GM12874 (cell line): ENCODE data around the gene PGP.

Source experiments
- TF ChIP-seq, protein P1 (sequence below): IDR thresholded peaks from 2 replicates; pipeline ENCODE4 v1.5.1; 2011; ENCODE audit warnings: low read depth, mild to moderate bottlenecking, control low read depth, low read length, moderate library complexity; ENCODE audit not compliant: insufficient read depth

Gene PGP

GRCh38 chr16:2184962-2185361 lies 29.7 kb downstream of the PGP start:
- TF ChIP-seq, protein P1, sequence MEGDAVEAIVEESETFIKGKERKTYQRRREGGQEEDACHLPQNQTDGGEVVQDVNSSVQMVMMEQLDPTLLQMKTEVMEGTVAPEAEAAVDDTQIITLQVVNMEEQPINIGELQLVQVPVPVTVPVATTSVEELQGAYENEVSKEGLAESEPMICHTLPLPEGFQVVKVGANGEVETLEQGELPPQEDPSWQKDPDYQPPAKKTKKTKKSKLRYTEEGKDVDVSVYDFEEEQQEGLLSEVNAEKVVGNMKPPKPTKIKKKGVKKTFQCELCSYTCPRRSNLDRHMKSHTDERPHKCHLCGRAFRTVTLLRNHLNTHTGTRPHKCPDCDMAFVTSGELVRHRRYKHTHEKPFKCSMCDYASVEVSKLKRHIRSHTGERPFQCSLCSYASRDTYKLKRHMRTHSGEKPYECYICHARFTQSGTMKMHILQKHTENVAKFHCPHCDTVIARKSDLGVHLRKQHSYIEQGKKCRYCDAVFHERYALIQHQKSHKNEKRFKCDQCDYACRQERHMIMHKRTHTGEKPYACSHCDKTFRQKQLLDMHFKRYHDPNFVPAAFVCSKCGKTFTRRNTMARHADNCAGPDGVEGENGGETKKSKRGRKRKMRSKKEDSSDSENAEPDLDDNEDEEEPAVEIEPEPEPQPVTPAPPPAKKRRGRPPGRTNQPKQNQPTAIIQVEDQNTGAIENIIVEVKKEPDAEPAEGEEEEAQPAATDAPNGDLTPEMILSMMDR: no peak

DNA sequence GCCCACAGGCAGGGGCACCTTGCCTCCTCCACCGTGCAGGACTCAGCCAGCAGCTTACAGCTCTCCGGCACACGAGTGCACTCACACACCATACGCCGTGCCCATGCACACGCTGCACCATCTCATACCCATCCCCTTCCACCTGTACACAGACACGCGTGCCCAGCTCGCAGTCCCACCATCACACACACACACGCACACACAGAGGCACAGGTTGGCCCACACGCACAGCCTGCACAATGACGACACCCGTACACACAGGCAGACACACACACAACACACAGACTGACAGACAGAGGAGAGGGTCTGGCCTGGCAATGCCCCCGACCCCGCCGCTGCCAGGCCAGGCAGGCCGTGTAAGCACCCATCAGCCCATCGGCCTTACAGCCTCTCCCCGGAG lies 30.3 kb downstream of the PGP start:
- TF ChIP-seq, protein P1: no peak

DNA sequence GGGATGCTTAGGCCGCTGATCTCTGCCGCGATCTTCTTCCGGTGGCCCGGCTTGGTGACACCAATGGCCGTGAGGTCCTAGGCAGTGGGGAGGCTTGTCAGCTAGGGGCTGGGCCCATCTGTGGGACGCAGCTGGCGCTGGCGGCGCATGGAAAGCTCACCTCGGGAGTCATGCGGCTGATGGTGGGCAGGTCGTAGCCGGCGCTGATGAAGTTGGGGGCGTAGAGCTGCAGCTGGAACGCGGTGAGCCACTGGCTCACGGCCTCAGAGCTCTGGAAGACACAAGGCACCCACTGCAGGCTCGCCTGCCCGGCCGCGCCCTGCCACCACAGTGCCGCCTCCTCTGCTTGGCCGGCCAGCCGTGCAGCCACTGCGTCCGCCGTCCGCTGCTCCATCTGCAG lies 31.0 kb downstream of the PGP start:
- TF ChIP-seq, protein P1: no peak

DNA sequence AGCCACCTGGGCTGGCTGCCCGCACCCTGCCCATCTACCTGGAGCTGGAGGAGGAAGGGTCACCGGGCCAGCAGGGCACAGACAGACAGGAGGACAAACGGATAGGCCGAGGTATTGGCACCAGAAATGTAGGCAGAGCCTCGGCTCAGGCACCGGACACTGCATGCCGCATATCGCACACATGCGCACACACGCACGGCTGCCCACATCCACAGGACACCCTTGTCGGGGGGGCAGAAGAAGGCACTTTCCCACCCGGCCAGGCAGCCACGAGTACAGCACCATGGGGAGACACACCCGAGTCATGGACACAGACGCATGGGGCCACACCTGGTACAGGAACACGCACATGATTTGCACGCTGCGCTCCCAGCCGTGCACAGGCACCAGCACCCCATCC lies 32.7 kb downstream of the PGP start:
- TF ChIP-seq, protein P1: no peak

DNA sequence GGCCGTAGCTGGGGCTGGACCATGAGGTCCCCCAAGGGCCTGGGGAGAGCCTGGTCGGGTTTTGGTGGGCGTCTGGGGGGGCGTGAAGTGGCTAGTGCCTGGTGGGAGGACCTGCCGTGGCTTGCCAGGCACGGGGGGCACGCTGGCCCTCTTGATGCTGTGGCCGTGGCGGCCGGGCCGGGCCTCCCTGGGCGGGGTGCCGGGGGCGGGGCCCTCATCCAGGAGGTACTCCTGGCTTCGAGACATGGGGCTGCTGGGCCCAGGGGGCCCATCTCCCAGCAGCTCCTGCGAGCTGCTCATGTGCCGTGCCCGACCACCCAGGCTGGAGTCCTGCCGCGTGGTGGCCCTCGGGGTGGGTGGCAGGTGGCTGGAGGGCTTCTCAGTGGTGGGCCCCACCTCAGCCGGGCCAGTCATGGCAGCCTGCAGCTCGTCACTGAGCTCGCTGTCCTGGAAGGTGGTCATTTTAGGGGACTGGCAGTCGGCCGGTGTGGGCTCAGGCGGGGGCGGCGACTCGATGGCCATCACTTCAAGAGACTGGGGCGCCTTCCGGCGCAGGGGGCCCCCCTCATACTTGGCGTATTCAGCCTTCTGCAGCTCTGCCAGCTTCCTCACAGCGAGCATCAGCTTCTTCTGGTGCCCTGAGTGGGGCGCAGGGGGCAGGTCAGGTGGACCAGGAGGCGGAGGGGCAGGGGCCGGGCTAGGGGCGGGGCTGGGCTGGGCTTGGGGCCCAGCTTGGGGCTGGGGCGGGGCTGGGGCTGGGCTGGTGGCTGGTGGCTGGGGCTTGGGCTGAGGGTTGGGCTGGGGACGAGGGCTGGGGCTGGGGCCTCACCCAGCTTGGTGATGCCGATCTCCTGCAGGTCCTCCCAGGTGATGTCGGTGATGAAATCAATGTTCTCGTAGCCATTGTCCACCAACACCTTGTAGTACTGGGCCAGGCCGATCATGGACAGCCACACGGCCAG lies 33.4 kb downstream of the PGP start:
- TF ChIP-seq, protein P1: no peak

DNA sequence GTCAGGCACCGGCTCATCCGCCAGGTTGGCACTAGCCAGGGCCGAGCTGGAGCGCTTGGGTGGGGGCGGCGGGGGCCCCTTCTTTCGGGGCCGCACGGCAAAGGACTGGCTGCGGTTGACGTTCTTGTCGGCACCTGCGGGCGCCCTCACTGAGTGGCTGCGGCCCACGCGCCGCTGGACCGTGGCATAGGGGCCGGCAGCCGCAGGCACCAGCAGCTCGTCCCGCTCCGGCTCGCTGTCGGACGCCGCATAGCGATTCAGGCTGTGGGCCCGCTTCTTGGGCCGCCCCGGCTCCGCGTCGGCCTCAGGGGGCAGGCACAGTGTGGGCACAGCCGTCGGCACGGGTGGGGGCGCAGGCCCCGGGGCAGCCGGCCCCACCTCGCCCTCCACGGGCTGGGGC lies 34.2 kb downstream of the PGP start:
- TF ChIP-seq, protein P1: no peak

- TF ChIP-seq, protein P1: no peak
These were observed 35.1 kb downstream of the PGP start for GRCh38 chr16:2179576-2179975.
